HepG2 (cell line): ENCODE measurements around the gene COBL. TPM values are rescaled to one million over a fixed set of nuclear protein-coding genes. Genes with fewer than 3 reads are reported as not detected.

ENCODE experiments used
- ATAC-seq: fragments of 200-7000 bp; cut with Tn5 transposase; 3 replicates; pipeline ENCODE4 v1.9.1; 2020; ENCODE audit warnings: mild to moderate bottlenecking, moderate library complexity
- BruUV-seq: library from RNA; stranded (reverse); fragments of 400-500 nt; replicated peaks from 2 replicates; lab custom pipeline; 2021; lab: Mats Ljungman, UMichigan
- CTCF ChIA-PET: fragments of 300-600 bp; formaldehyde crosslinking; extraction: SDS; loops from one replicate; lab custom pipeline; 2021; ENCODE audit warnings: low total read pairs, inconsistent platforms, low intra/inter-chr PET ratio; lab: Yijun Ruan, JAX
- POLR2A ChIA-PET: fragments of 350-600 bp; sonication (Branson Sonifier 250); formaldehyde crosslinking; loops from one replicate; lab custom pipeline; 2020; ENCODE audit warnings: antibody characterized with exemption, inconsistent platforms; lab: Yijun Ruan, JAX
- DNase-seq: peaks from one replicate; pipeline ENCODE4 v3.0.0-alpha.2; 2015; ENCODE audit warnings: low spot score
- FAIRE-seq: peaks from 3 replicates; lab custom pipeline; 2011; peaks lifted over from hg19 to GRCh38; lab: Jason Lieb, UNC
- H2AFZ ChIP-seq: one replicate; pipeline ENCODE4 v1.6.1; 2011; ENCODE audit warnings: low read length, inconsistent platforms
- H3K27ac ChIP-seq: fragments of 300-600 bp; 3 replicates; pipeline ENCODE4 v1.8.0; 2011; ENCODE audit warnings: mixed run types, mild to moderate bottlenecking, mixed read lengths, low read length, inconsistent platforms; ENCODE audit not compliant: insufficient read depth; ENCODE audit errors: extremely low read length
- H3K27me3 ChIP-seq, 2 experiments: fragments of 200-600 bp in 1 of 2; 2 replicates in 1 of 2; 3 replicates in 1 of 2; pipeline versions ENCODE4 v1.6.0 to v1.8.0; 2011; ENCODE audit warnings: low read length in 2 of 2, mild to moderate bottlenecking in 2 of 2, moderate library complexity in 2 of 2, inconsistent platforms in 1 of 2; ENCODE audit not compliant: insufficient read depth in 2 of 2, control insufficient read depth in 1 of 2
- H3K36me3 ChIP-seq, 2 experiments: fragments of 200-600 bp in 1 of 2; replicated peaks in 1 of 2; 2 replicates in 1 of 2; 3 replicates in 1 of 2; pipeline versions ENCODE4 v1.5.1 to v1.8.0; 2011; ENCODE audit warnings: low read length in 2 of 2, inconsistent platforms in 1 of 2; ENCODE audit not compliant: insufficient read depth in 2 of 2, control insufficient read depth in 1 of 2
- H3K4me1 ChIP-seq: 2 replicates; pipeline ENCODE4 v1.5.1; 2012; ENCODE audit warnings: low read length, inconsistent platforms; ENCODE audit not compliant: insufficient read depth
- H3K4me2 ChIP-seq: 2 replicates; pipeline ENCODE4 v1.6.0; 2011; ENCODE audit warnings: low read depth, low read length, inconsistent platforms
- H3K4me3 ChIP-seq, 3 experiments: fragments of 200-600 bp in 1 of 3; sonication (generic), shearing (Covaris generic) in 1 of 3; replicated peaks in 1 of 3; 2 replicates each; pipeline ENCODE4 v1.5.1; 2011 to 2016; ENCODE audit warnings: low read length in 3 of 3, inconsistent platforms in 2 of 3, low read depth in 2 of 3, mild to moderate bottlenecking in 2 of 3, control low read depth in 1 of 3, mixed read lengths in 1 of 3; ENCODE audit not compliant: insufficient read depth in 1 of 3
- H3K79me2 ChIP-seq: one replicate; pipeline ENCODE4 v1.6.1; 2011; ENCODE audit warnings: low read length, inconsistent platforms; ENCODE audit not compliant: insufficient read depth
- H3K9ac ChIP-seq: 2 replicates; pipeline ENCODE4 v1.6.0; 2011; ENCODE audit warnings: mild to moderate bottlenecking, low read depth, low read length, inconsistent platforms; ENCODE audit not compliant: insufficient read depth
- H3K9me3 ChIP-seq: 2 replicates; pipeline ENCODE4 v1.5.1; 2012; ENCODE audit warnings: mild to moderate bottlenecking, low read length
- H4K20me1 ChIP-seq: 2 replicates; pipeline ENCODE4 v1.6.0; 2011; ENCODE audit warnings: inconsistent platforms, mild to moderate bottlenecking, low read length, moderate library complexity; ENCODE audit not compliant: insufficient read depth
- KMT2B ChIP-seq: IDR thresholded peaks from 2 replicates; pipeline ENCODE4 v1.6.1; 2016; ENCODE audit warnings: missing genetic modification reagents, missing compliant biosample characterization
- NFE2L1 ChIP-seq: sonication (generic); formaldehyde crosslinking; IDR thresholded peaks from 2 replicates; pipeline ENCODE4 v1.4.0; 2020; ENCODE audit warnings: missing genetic modification reagents, mild to moderate bottlenecking, borderline replicate concordance
- RFX1 ChIP-seq: fragments of 450-650 bp; IDR thresholded peaks from 2 replicates; pipeline ENCODE4 v1.6.1; 2017
- SAP130 ChIP-seq: IDR thresholded peaks from 2 replicates; pipeline ENCODE4 v1.6.1; 2016; ENCODE audit warnings: low read depth
- SMC3 ChIP-seq: IDR thresholded peaks from 2 replicates; pipeline ENCODE4 v1.6.1; 2011; ENCODE audit warnings: low read length, improper control_type of control experiment
- ZNF143 ChIP-seq: sonication (generic); formaldehyde crosslinking; IDR thresholded peaks from 2 replicates; pipeline ENCODE4 v1.4.0; 2020; ENCODE audit warnings: missing genetic modification reagents
- ZNF530 ChIP-seq: sonication (generic); formaldehyde crosslinking; IDR thresholded peaks from 2 replicates; pipeline ENCODE4 v1.5.0; 2020; ENCODE audit warnings: low read depth, mild to moderate bottlenecking, missing genetic modification reagents
- ZZZ3 ChIP-seq: sonication (generic); formaldehyde crosslinking; IDR thresholded peaks from 2 replicates; pipeline ENCODE4 v1.4.0; 2020; ENCODE audit warnings: missing genetic modification reagents, mild to moderate bottlenecking, borderline replicate concordance
- WGBS: methylation state at CpG from one replicate; pipeline ENCODE4 v1.1.6; 2017; ENCODE audit warnings: low lambda C conversion rate; 5-methylcytosine and 5-hydroxymethylcytosine counted together
- in situ Hi-C: cut with HindIII; loops from 2 replicates; pipeline ENCODE4 v1.10.0; 2017; ENCODE audit warnings: low pct_unique_long_range_greater_than_20kb; ENCODE audit not compliant: extremely low pct_ligation_motif_present
- intact Hi-C: fragments of 100-400 bp; cut with micrococcal nuclease; formaldehyde crosslinking; loops from one replicate; pipeline ENCODE4 v1.10.0; 2022; ENCODE audit not compliant: unreplicated experiment
- polyA plus RNA-seq, 8 experiments: library from polyadenylated mRNA; depleted of rRNA in 3 of 8; stranded (reverse) in 7 of 8; unstranded in 1 of 8; fragments of >200 nt; fragmentation: Illumina TruSeq in 4 of 8; extraction: Trizol in 4 of 8; gene quantifications; 2 replicates each; pipeline versions ENCODE4 v1.2.1 to v1.2.3, GENCODE V29; 2011 to 2016; ENCODE audit warnings: low read depth in 4 of 8, missing spikeins in 1 of 8, mixed read lengths in 1 of 8; ENCODE audit not compliant: insufficient read depth in 1 of 8
- total RNA-seq, 5 experiments: library from RNA; depleted of rRNA; stranded (reverse); fragments of >200 nt; fragmentation: Illumina TruSeq; extraction: Trizol; gene quantifications; 2 replicates each; pipeline ENCODE4 v1.2.3, GENCODE V29; 2016; ENCODE audit warnings: low read depth in 1 of 5
- TF ChIP-seq, protein P1 (sequence below): IDR thresholded peaks from 2 replicates; pipeline ENCODE4 v1.6.1; 2016; ENCODE audit warnings: missing genetic modification reagents, missing compliant biosample characterization
- TF ChIP-seq, protein P2 (sequence below): sonication (generic); formaldehyde crosslinking; IDR thresholded peaks from 2 replicates; pipeline ENCODE4 v1.5.0; 2020; ENCODE audit warnings: missing genetic modification reagents
- TF ChIP-seq, protein P3 (sequence below): sonication (generic); formaldehyde crosslinking; IDR thresholded peaks from 2 replicates; pipeline ENCODE4 v1.8.0; 2022; ENCODE audit warnings: missing genetic modification reagents, mild to moderate bottlenecking, inconsistent platforms, borderline replicate concordance
- TF ChIP-seq, protein P4 (sequence below): sonication (generic); formaldehyde crosslinking; IDR thresholded peaks from 2 replicates; pipeline ENCODE4 v1.9.0; 2022; ENCODE audit warnings: low read depth, missing genetic modification reagents
- TF ChIP-seq, protein P5 (sequence below): sonication (generic); formaldehyde crosslinking; IDR thresholded peaks from 2 replicates; pipeline ENCODE4 v1.5.0; 2020; ENCODE audit warnings: mild to moderate bottlenecking, missing genetic modification reagents

The COBL gene
- total and polyA plus RNA-seq, 2 of the 13 experiments (the other 11 are each of a cell fraction or from before 2014, with no cell fraction given): 3.8 to 4.9 TPM

DNA sequence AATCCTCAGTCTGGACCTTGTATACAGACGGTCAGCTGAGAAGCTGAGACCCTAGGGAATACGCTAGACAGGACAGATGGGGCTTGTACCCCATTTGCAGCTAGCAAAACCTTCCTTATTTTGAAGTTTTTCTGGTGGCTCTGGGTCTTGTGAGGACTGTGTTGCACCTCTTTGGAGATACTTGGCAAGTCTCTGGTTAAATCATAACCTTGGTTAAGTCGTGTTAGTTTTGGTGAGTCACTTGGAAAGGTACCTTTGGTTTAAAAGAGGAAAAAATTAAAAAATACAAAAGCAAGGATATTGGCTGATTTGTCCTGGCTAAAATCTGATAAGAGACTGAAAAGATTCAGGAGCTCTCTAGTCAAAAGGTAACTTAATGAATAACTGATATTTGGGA lies 140.6 kb downstream of the COBL start (continued):
- TF ChIP-seq, protein P1, sequence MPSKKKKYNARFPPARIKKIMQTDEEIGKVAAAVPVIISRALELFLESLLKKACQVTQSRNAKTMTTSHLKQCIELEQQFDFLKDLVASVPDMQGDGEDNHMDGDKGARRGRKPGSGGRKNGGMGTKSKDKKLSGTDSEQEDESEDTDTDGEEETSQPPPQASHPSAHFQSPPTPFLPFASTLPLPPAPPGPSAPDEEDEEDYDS (CRISPR knock-in tag): no peak

DNA sequence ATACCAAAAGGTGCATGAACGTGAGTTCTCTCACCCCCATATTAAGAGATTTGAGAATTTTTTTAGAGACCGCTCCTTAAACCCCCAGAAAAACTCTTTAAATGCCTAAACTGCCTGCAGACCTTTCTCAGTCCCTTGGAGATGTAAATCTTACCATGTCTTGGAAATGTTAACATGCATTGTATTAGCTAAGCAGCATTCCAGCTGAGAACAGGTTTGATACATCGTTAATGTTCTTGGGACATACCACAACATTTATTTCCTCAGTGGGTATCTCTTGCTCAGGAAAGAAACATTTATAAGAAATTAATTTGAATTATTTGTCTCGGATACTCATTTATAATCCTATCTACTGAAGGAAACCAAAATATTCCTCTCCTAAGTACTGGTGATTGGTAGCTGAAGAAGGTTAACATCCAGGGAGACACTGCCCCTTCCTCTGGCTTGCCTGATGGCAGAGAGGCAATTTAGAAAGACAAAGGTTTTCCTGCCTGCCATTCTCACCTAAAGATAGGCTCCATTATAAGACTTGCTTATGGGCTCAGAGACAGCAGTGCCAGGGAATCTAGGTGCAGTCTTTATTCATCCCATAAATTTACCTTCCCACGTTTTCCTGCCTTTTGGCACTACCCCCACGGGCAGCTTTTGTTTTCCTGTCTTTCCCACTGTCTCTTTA lies 141.2 kb downstream of the COBL start:
- Histone ChIP-seq H3K27ac (no peak overlapping the region), H3K79me2 (no peaks in the 10 kb centered on the region), H3K9ac (no peak overlapping the region), H3K4me3 (no peak overlapping the region), H3K9me3 (no peaks in the 10 kb centered on the region), H3K27me3 (no peaks in the 10 kb centered on the region), H3K36me3 (0 out of 5 replicates have a peak, but pooled peaks cover 0 to 4% of the 10 kb centered on the region in 2 experiments), H2AFZ (no peak overlapping the region), H4K20me1 (no peaks in the 10 kb centered on the region), H3K4me1 (no peaks in the 10 kb centered on the region), H3K4me2 (no peak overlapping the region)
- FAIRE-seq (no peak), ATAC-seq (no peak), DNase-seq (no peak)
- POLR2A ChIA-PET: no interaction called here
- intact Hi-C loops: no loop called here
- CTCF ChIA-PET: no interaction called here
- in situ Hi-C loops: no loop called here
- 89% methylated on average over 6 of the region's 6 CpGs for WGBS
- no TSS peak for BruUV-seq
- TF ChIP-seq SAP130 (no peak), RFX1 (no peak), KMT2B (CRISPR knock-in tag) (no peak), ZZZ3 (CRISPR knock-in tag) (no peak), ZNF143 (CRISPR knock-in tag) (no peak), SMC3 (no peak), ZNF530 (CRISPR knock-in tag) (no peak), NFE2L1 (no peak)
- TF ChIP-seq, protein P2, sequence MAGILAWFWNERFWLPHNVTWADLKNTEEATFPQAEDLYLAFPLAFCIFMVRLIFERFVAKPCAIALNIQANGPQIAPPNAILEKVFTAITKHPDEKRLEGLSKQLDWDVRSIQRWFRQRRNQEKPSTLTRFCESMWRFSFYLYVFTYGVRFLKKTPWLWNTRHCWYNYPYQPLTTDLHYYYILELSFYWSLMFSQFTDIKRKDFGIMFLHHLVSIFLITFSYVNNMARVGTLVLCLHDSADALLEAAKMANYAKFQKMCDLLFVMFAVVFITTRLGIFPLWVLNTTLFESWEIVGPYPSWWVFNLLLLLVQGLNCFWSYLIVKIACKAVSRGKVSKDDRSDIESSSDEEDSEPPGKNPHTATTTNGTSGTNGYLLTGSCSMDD: no peak
- TF ChIP-seq, protein P3, sequence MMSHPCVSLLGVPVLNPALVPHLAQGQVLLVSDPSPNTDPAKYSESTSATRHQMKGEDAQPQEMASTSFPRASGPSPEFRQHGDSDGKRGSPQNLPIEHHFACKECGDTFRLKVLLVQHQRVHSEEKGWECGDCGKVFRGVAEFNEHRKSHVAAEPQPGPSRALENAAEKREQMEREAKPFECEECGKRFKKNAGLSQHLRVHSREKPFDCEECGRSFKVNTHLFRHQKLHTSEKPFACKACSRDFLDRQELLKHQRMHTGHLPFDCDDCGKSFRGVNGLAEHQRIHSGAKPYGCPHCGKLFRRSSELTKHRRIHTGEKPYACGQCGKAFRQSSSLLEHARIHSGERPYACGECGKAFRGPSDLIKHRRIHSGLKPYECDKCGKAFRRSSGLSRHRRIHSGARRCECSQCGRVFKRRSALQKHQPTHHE (CRISPR knock-in tag): no peak
- TF ChIP-seq, protein P4, sequence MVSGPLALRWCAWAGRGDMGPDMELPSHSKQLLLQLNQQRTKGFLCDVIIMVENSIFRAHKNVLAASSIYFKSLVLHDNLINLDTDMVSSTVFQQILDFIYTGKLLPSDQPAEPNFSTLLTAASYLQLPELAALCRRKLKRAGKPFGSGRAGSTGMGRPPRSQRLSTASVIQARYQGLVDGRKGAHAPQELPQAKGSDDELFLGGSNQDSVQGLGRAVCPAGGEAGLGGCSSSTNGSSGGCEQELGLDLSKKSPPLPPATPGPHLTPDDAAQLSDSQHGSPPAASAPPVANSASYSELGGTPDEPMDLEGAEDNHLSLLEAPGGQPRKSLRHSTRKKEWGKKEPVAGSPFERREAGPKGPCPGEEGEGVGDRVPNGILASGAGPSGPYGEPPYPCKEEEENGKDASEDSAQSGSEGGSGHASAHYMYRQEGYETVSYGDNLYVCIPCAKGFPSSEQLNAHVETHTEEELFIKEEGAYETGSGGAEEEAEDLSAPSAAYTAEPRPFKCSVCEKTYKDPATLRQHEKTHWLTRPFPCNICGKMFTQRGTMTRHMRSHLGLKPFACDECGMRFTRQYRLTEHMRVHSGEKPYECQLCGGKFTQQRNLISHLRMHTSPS (CRISPR knock-in tag): no peak
- TF ChIP-seq, protein P5, sequence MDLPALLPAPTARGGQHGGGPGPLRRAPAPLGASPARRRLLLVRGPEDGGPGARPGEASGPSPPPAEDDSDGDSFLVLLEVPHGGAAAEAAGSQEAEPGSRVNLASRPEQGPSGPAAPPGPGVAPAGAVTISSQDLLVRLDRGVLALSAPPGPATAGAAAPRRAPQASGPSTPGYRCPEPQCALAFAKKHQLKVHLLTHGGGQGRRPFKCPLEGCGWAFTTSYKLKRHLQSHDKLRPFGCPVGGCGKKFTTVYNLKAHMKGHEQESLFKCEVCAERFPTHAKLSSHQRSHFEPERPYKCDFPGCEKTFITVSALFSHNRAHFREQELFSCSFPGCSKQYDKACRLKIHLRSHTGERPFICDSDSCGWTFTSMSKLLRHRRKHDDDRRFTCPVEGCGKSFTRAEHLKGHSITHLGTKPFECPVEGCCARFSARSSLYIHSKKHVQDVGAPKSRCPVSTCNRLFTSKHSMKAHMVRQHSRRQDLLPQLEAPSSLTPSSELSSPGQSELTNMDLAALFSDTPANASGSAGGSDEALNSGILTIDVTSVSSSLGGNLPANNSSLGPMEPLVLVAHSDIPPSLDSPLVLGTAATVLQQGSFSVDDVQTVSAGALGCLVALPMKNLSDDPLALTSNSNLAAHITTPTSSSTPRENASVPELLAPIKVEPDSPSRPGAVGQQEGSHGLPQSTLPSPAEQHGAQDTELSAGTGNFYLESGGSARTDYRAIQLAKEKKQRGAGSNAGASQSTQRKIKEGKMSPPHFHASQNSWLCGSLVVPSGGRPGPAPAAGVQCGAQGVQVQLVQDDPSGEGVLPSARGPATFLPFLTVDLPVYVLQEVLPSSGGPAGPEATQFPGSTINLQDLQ (CRISPR knock-in tag): no peak
